Activated T-cell treated with anti-CD3 and anti-CD28 coated beads for 4 hours (primary cell): ENCODE results near the gene MVK.
"Not testable (repeated sequence)": the region's sequence is repeated elsewhere in the genome, so short reads cannot be mapped to it uniquely, and the experiment has no call there.

ENCODE experiments used
- DNase-seq: peaks from one replicate; pipeline ENCODE4 v3.0.0-alpha.2; 2020

MVK gene

GRCh38 chr12:109592195-109592904 lies 18.8 kb downstream of the MVK start:
- no peak for DNase-seq

GRCh38 chr12:109592905-109593272 lies 19.3 kb downstream of the MVK start:
- DNase-seq: no peak

- DNase-seq: no peak
Observed at GRCh38 chr12:109594556-109595317, 21.1 kb downstream of the MVK start.

- no peak for DNase-seq
Observed at GRCh38 chr12:109595321-109595902, 21.8 kb downstream of the MVK start.

GRCh38 chr12:109596418-109597244 lies 23.0 kb downstream of the MVK start:
- no peak for DNase-seq

- DNase-seq: no peak
Observed at GRCh38 chr12:109597414-109597794, 23.8 kb downstream of the MVK start.

- DNase-seq: peak; percentile 43
Observed at GRCh38 chr12:109597795-109598427, 24.3 kb downstream of the MVK start.

GRCh38 chr12:109598428-109598854 lies 24.8 kb downstream of the MVK start:
- DNase-seq: no peak

GRCh38 chr12:109599087-109599486 lies 25.5 kb downstream of the MVK start:
- no peak for DNase-seq

- DNase-seq: no peak
Observed at GRCh38 chr12:109600481-109600880, 26.9 kb downstream of the MVK start.

GRCh38 chr12:109600995-109601394 lies 27.4 kb downstream of the MVK start:
- DNase-seq: no peak

- no peak for DNase-seq
Observed at GRCh38 chr12:109601557-109601956, 28.0 kb downstream of the MVK start.

GRCh38 chr12:109602132-109602531 lies 28.5 kb downstream of the MVK start:
- DNase-seq: not testable (repeated sequence)

- no peak for DNase-seq
Observed at GRCh38 chr12:109604132-109604585, 30.6 kb downstream of the MVK start.

- no peak for DNase-seq
Observed at GRCh38 chr12:109605016-109605415, 31.4 kb downstream of the MVK start.

- no peak for DNase-seq
Observed at GRCh38 chr12:109605599-109606228, 32.1 kb downstream of the MVK start.

GRCh38 chr12:109606320-109607028 lies 32.9 kb downstream of the MVK start:
- no peak for DNase-seq

GRCh38 chr12:109607618-109608017 lies 34.0 kb downstream of the MVK start:
- DNase-seq: no peak

- no peak for DNase-seq
Observed at GRCh38 chr12:109608270-109608669, 34.7 kb downstream of the MVK start.

- DNase-seq: no peak
Observed at GRCh38 chr12:109608793-109609192, 35.2 kb downstream of the MVK start.

GRCh38 chr12:109609342-109609741 lies 35.7 kb downstream of the MVK start:
- DNase-seq: no peak
